Activated CD8-positive, alpha-beta T cell treated with anti-CD3 and anti-CD28 coated beads, Interleukin-2, amount 10 ng/mL, durations not matched to agents 7 days and 5 days (primary cell): Measurements from ENCODE around the gene FN3KRP. TPM values are rescaled to one million over a fixed set of nuclear protein-coding genes. Genes with fewer than 3 reads are reported as not detected.

Experiments used
- ATAC-seq: fragments of 150-1000 bp; cut with Tn5 transposase; one replicate; pipeline ENCODE4 v1.10.0; 2021; ENCODE audit warnings: moderate library complexity
- CTCF ChIA-PET: fragments of 350-600 bp; sonication (Branson Sonifier 250); formaldehyde crosslinking; loops from one replicate; lab custom pipeline; 2021; ENCODE audit warnings: antibody characterized with exemption; lab: Charles Lee
- POLR2A ChIA-PET: fragments of 350-600 bp; sonication (Branson Sonifier 250); formaldehyde crosslinking; loops from one replicate; lab custom pipeline; 2021; ENCODE audit warnings: antibody characterized with exemption; lab: Charles Lee
- DNase-seq: peaks from one replicate; pipeline ENCODE4 v3.0.0-alpha.2; 2020
- H3K27ac Mint-ChIP-seq: one replicate; pipeline ENCODE4 v1.8.0; 2021; ENCODE audit warnings: mild to moderate bottlenecking, mixed read lengths
- H3K27me3 Mint-ChIP-seq: one replicate; pipeline ENCODE4 v1.8.0; 2021; ENCODE audit warnings: low read depth, mixed read lengths
- H3K36me3 Mint-ChIP-seq: one replicate; pipeline ENCODE4 v1.8.0; 2021; ENCODE audit warnings: low read depth, mixed read lengths
- H3K4me1 Mint-ChIP-seq: one replicate; pipeline ENCODE4 v1.8.0; 2021; ENCODE audit warnings: low read depth, mixed read lengths
- H3K4me3 Mint-ChIP-seq: one replicate; pipeline ENCODE4 v1.8.0; 2021; ENCODE audit warnings: mild to moderate bottlenecking, mixed read lengths
- H3K9me3 Mint-ChIP-seq: one replicate; pipeline ENCODE4 v1.8.0; 2022; ENCODE audit warnings: mixed read lengths; ENCODE audit not compliant: insufficient read depth
- total RNA-seq, 2 experiments: library from RNA; stranded (reverse); gene quantifications; one replicate each; pipeline ENCODE4 v1.2.3, GENCODE V29; 2021

The FN3KRP gene, protein sequence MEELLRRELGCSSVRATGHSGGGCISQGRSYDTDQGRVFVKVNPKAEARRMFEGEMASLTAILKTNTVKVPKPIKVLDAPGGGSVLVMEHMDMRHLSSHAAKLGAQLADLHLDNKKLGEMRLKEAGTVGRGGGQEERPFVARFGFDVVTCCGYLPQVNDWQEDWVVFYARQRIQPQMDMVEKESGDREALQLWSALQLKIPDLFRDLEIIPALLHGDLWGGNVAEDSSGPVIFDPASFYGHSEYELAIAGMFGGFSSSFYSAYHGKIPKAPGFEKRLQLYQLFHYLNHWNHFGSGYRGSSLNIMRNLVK
- 10 to 100 TPM; 41.8 to 43.8 TPM for total RNA-seq

DNA sequence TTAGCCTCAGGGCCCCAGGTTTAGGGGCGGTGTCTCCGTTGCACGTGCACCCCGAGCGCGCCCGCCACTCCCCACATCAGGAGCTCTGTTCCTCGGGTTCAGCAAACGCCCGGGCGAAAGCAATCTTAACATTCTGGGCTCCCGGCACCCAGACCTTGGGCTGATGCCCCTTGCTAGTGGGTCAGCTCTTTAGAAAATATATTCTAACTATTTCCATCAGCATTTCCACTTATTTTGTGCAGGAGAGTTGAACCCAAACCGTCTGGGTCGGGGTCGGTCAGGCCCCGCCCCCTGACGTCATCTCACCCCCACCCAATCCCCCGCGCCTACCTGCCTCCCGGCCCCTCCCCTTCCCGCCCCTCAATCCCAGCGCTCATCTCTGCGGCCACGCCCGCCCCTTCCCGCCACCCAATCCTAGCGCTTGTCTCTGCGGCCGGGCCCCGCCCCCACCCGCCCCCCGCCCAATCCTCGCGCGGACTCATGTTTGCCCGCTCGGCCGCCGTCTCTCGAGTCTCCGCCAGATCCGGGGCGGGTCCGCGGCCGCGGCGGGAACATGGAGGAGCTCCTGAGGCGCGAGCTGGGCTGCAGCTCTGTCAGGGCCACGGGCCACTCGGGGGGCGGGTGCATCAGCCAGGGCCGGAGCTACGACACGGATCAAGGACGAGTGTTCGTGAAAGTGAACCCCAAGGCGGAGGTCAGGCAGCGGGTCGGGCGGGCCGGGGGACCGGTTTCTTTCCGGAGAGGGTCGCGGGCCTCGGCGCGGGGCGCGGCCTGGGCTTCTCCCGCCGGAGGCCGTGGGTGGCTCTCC is at the start of gene FN3KRP:
TSS of gene FN3KRP (plus strand) at position 504 of the 808 bp plus-strand sequence. CDS start at position 554, 50 bp downstream.
- peaks cover 19% of the 10 kb centered on the region for H3K36me3 Mint-ChIP-seq
- peak within 1 kb of the TSS; percentile 98 for H3K4me3 Mint-ChIP-seq
- no peaks in the 10 kb centered on the region for H3K27me3 Mint-ChIP-seq
- H3K27ac Mint-ChIP-seq, result peak within 1 kb of the TSS; percentile 97
- peaks cover 26% of the 10 kb centered on the region for H3K4me1 Mint-ChIP-seq
- no peaks in the 10 kb centered on the region for H3K9me3 Mint-ChIP-seq
- DNase-seq, result peak; percentile 92
- ChIA-PET CTCF (interaction anchor here (0.6 to 1.1 kb wide), 2 partner anchors 48 to 193 kb away, joined by 3 read pairs; no protein-coding TSS in a partner anchor), POLR2A (interaction anchor here (1.0 to 1.1 kb wide), 2 partner anchors 12 to 27 kb away, joined by 3 read pairs; no protein-coding TSS in a partner anchor)
- peak; percentile 93 for ATAC-seq

DNA sequence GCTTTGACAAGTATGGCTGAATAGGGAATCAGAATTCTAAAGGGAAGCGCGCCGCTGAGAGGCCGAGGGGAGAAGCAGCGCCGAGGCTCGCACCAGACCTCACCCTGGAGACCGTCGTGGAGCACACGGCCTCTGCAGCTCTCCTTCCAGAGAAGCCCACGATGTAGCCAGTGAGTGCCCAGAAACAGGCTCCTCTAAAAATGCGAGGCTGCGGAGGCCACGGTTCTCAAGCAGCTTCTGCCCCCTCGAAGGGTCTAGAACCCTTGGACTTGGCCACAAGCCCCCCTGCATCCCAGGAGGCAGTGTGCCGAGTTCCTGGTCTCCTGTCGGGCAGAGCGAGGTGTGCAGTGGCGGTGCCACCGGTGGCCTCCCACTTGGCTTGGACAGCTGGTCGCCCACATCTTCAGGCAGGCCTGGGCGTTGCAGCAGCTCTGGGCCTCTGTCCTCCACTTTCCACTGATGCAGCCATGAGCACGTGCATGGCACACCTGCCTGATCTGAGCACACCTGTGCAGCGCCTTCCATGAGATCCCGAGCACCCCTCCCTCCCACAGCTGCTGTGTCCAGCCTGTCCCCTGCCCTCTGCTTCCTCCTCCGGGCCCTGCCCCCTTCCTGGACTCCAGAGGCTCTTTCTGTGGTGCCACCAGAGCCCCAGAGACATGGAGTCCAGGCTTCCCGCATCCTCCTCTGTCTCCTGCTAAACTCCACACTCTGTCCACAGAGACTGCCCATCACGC is 49.4 kb upstream of the FN3KRP start:
- ChIA-PET CTCF (interaction anchor here (1.0 to 2.7 kb wide), 4 partner anchors 9 to 115 kb away, joined by 3 to 18 read pairs (median 6); no protein-coding TSS in a partner anchor), POLR2A (no interaction called here)
- H3K4me1 Mint-ChIP-seq, result peaks cover 6% of the 10 kb centered on the region
- ATAC-seq (no peak), DNase-seq (no peak)
- H3K4me3 Mint-ChIP-seq, result no peak overlapping the region
- H3K9me3 Mint-ChIP-seq, result no peaks in the 10 kb centered on the region
- no peaks in the 10 kb centered on the region for H3K36me3 Mint-ChIP-seq
- no peaks in the 10 kb centered on the region for H3K27me3 Mint-ChIP-seq
- no peak overlapping the region for H3K27ac Mint-ChIP-seq

DNA sequence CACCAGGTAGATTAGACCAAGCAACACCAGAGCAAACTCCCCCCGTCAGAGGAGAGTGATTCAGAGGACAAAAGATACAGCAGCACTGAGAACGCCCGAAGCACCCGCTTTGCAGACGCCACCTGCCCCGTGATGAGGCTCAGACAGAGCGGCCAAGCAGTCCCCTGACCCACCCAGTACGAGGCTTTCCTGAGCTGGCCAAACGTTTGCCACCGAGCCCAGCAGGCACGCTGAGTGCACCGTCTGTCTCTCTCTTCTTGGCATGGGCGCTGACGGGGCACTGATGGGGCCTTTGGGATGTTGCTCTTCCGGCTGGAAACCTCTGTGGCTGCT is 48.9 kb upstream of the FN3KRP start:
- Mint-ChIP-seq H3K9me3 (no peaks in the 10 kb centered on the region), H3K27ac (no peak overlapping the region), H3K36me3 (no peaks in the 10 kb centered on the region), H3K4me3 (no peak overlapping the region), H3K27me3 (no peaks in the 10 kb centered on the region), H3K4me1 (peaks cover 6% of the 10 kb centered on the region)
- ChIA-PET CTCF (interaction anchor here (0.6 to 2.9 kb wide), 8 partner anchors 10 to 287 kb away, joined by 3 to 18 read pairs (median 4); no protein-coding TSS in a partner anchor), POLR2A (no interaction called here)
- DNase-seq, result no peak
- ATAC-seq, result no peak

DNA sequence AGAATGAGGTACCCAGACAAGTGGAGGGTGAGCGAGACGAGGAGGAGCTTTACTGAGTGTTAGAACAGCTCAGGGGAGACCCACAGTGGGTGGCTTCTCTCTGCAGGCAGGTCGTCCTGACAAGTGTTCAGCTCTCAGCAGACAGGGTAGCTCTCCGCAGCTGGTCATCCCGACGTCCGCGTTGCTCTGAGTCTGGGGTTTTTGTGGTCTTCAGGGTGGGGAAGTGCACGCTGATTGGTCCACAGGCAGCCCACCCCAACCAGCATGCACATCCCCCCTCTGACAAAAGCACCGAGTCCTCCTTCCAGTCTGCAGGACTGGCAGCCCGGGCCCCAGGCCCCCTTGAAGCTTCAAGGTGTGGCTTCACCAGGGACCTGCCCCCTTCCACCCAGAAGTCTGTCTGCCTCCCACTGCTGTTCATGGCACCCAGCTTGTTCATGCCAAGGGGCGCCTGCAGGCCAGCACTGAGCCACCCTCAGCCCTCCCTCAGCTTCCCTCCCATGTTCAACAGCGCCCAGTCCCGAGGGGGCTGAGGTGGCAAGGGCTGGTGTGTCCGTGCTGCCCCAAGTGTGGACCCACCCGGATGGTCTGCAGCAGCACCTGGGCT is 48.4 kb upstream of the FN3KRP start:
- Mint-ChIP-seq H3K9me3 (no peaks in the 10 kb centered on the region), H3K27ac (no peak overlapping the region), H3K4me1 (peaks cover 6% of the 10 kb centered on the region), H3K4me3 (no peak overlapping the region), H3K36me3 (no peaks in the 10 kb centered on the region), H3K27me3 (no peaks in the 10 kb centered on the region)
- ChIA-PET POLR2A (no interaction called here), CTCF (interaction anchor here (0.6 to 2.9 kb wide), 12 partner anchors 10 to 479 kb away, joined by 3 to 18 read pairs (median 4); partner anchors contain the start of gene FN3KRP)
- ATAC-seq (no peak), DNase-seq (no peak)

DNA sequence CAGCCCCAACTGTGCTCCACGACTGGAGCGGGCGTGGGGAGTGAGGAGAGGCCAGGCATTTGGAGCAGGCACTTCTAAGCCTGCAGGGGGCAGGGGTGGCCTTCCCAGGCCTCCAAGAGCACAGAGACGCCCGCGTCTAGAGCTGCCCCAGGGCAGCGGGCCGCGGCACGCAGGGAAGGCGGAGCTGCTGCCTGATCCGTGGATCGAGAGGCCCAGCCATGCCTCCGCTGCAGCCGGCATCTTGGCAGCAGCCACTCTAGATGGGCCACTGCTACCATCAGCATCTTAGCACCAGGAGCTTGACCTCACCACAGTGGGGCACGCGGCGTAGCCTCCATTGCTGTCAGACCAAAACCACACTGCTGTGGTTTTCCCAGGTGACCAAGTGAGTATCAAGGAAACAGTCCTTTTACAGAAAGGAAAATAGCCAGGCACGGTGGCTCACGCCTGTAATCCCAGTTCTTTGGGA is 47.8 kb upstream of the FN3KRP start:
- H3K9me3 Mint-ChIP-seq, result no peaks in the 10 kb centered on the region
- H3K36me3 Mint-ChIP-seq, result no peaks in the 10 kb centered on the region
- H3K4me3 Mint-ChIP-seq, result no peak overlapping the region
- ATAC-seq (peak; percentile 91), DNase-seq (peak; percentile 54)
- H3K27ac Mint-ChIP-seq, result no peak overlapping the region
- CTCF ChIA-PET, result interaction anchor here (0.6 to 2.9 kb wide), 12 partner anchors 10 to 478 kb away, joined by 3 to 18 read pairs (median 3); partner anchors contain the start of gene FN3KRP
- H3K27me3 Mint-ChIP-seq, result no peaks in the 10 kb centered on the region
- POLR2A ChIA-PET, result interaction anchor here (0.8 kb wide), 1 partner anchor 44 kb away, joined by 3 read pairs; no protein-coding TSS in a partner anchor
- peaks cover 6% of the 10 kb centered on the region for H3K4me1 Mint-ChIP-seq

DNA sequence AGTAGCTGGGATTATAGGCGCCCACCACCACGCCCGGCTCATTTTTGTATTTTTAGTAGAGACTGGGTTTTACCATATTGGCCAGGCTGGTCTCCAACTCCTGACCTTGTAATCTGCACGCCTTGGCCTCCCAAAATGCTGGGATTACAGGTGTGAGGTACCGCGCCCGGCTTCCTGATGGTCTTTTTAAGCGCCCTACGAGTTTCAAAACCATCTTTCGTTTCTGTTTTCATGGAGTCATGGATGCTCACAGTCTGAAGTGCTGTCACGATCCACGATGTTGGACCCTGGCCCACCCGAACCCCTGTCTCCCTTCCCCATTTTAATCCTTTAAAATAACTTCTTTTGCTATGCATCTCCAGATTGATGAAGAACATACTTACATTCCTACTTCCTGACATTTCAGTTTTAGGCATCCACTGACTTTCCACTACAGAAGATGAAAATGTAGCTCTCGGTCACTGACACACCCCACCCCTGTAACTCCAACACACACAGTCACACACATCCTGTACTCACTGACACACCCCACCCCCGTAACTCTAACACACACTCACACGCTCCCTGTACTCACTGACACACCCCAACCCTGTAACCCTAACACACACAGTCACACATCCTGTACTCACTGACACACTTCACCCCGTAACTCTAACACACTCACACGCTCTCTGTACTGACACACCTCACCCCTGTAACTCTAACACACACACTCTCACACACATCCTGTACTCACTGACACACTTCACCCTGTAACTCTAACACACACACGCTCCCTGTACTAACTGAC is 45.6 kb upstream of the FN3KRP start:
- POLR2A ChIA-PET, result no interaction called here
- Mint-ChIP-seq H3K27me3 (no peaks in the 10 kb centered on the region), H3K9me3 (no peaks in the 10 kb centered on the region), H3K27ac (no peak overlapping the region), H3K36me3 (no peaks in the 10 kb centered on the region), H3K4me1 (peaks cover 6% of the 10 kb centered on the region), H3K4me3 (no peak overlapping the region)
- ATAC-seq, result no peak
- CTCF ChIA-PET, result interaction anchor here (2.9 kb wide), 1 partner anchor 105 kb away, joined by 18 read pairs; no protein-coding TSS in a partner anchor
- no peak for DNase-seq

DNA sequence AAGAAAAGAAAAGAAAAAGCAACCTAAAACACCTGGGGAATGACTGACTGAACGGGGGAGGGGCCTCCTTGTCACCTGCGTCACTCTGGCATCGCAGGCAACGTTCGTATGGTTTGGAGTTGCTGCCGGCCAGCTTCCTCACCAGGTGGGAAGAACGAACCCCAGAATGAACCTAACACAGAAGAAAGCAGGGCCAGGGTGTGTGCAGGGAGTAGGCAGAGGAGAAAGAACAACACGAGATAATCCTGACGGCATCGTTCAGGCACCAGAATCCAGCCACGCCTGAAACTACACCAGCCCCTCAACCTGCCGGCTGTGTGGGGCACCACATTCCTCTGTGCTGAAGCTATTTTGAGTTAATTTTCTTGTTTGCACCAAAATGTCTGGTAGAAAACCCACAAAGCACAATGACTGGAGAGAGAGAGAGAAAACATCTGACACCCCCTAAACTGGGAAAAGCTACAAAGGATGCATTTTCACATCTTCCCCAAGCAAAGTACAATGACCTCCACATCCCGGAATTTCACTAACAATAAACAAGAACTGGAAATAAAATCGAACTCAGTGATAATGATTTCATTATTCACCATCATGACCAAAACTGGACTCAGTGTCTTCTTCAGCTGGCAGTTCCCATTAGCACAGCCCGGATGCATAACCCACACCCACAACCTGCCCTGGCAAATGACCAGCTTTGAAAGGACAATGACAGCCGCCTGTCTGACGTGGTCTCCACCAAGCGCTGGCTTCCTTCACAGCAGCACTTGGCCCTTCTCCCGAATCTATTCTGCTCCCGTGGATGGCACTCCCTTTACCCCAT is 41.6 kb upstream of the FN3KRP start:
- no peak for ATAC-seq
- ChIA-PET CTCF (no interaction called here), POLR2A (no interaction called here)
- Mint-ChIP-seq H3K9me3 (no peaks in the 10 kb centered on the region), H3K36me3 (no peaks in the 10 kb centered on the region), H3K27ac (no peak overlapping the region), H3K4me1 (no peaks in the 10 kb centered on the region), H3K27me3 (no peaks in the 10 kb centered on the region), H3K4me3 (no peak overlapping the region)
- DNase-seq, result no peak

DNA sequence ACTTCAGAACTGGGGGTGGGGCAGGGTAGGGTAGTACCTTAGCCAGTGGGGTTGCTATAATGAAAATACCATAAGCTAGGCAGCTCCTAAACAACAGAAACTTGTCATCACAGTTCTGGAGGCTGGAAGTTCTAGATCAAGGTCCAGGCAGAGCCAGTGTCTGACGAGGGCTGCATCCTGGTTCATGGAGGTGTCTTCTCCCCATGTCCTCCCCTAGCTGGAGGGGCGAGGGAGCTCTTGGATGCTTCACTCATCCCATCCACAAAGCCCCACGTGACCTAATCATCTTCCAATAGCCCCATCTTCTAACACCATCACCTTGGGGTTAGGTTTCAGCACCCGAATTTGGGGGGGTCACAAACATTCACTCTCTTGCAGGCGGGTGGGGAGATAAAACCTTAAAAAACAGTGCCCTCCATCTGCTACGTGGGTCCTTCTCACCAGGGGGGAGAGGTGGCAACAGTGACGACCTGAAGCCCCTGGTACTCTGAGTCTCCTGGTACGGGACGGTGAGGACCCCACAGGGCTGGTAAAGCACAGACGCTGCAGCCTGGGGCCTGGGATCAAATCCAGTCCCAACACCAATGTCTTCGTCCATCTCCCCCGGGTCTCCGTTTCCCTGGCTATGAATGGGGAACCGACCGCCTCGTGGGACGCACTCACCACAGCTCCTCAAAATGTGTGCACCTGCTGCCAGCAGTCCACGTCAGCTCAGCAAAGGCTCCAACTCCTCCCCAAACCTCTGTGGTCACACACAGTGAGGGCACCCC is 40.8 kb upstream of the FN3KRP start:
- no peaks in the 10 kb centered on the region for H3K4me1 Mint-ChIP-seq
- no peaks in the 10 kb centered on the region for H3K27me3 Mint-ChIP-seq
- no peaks in the 10 kb centered on the region for H3K9me3 Mint-ChIP-seq
- POLR2A ChIA-PET, result no interaction called here
- CTCF ChIA-PET, result no interaction called here
- DNase-seq (no peak), ATAC-seq (no peak)
- no peak overlapping the region for H3K4me3 Mint-ChIP-seq
- H3K27ac Mint-ChIP-seq, result no peak overlapping the region
- no peaks in the 10 kb centered on the region for H3K36me3 Mint-ChIP-seq

DNA sequence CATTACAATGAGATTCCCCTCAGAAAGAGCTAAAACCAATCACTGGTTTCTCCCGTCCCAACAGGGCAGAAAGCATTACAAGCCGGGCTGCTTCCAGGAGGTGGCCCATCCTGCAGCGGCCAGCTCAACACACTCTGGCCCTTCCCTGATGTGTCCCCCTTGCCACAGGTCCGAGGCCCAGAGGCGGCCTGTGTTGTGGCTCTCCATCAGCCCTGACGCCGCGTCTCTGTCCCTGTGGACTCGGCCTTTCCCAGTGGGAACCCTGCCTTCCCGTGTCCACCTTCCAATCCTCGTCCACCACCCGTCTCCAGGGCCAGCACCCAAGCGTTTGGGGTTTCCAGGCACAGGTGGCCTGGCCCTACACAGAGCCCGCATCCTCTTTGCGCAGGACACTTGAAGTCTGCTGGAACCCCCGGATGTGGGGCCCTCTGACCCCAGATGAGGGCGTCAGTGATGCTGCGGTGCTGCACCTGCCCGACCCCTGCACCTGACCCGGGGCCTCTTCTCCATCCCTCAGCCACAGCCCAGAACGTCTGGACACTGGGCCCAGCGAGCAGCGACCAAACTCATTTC is 39.1 kb upstream of the FN3KRP start:
- peaks cover 10% of the 10 kb centered on the region for H3K9me3 Mint-ChIP-seq
- H3K27me3 Mint-ChIP-seq, result no peaks in the 10 kb centered on the region
- no peak overlapping the region for H3K27ac Mint-ChIP-seq
- H3K4me3 Mint-ChIP-seq, result no peak overlapping the region
- ATAC-seq (no peak), DNase-seq (no peak)
- ChIA-PET CTCF (interaction anchor here (0.7 to 3.4 kb wide), 3 partner anchors 9 to 123 kb away, joined by 3 to 18 read pairs (median 3); no protein-coding TSS in a partner anchor), POLR2A (no interaction called here)
- H3K36me3 Mint-ChIP-seq, result peaks cover 2% of the 10 kb centered on the region
- H3K4me1 Mint-ChIP-seq, result no peaks in the 10 kb centered on the region
